ENCODE results near the gene PPM1H.

PPM1H gene

GRCh38 chr12:62792236-62792870 lies 142.6 kb downstream of the PPM1H start:
- no peak for DNase-seq

DNA sequence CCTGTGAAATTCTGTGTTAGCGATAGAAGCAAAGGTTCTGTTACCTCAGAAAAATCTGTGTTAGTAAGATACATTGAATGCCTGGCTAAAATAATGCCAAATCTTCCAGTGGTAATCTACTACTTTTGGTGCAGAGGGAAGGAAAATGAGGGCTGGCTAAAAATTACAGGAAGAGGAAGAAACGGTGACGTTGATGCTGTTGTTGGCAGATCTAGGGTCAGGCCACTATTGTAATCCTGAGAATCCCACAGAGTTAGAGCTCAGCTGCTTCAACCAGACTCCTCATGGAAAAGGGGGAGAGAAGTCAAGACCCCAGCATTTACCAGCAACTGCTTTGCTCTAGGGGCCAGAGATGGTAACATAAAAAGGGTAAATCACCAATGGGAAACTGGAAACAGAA lies 145.1 kb downstream of the PPM1H start:
- no peak for DNase-seq

DNA sequence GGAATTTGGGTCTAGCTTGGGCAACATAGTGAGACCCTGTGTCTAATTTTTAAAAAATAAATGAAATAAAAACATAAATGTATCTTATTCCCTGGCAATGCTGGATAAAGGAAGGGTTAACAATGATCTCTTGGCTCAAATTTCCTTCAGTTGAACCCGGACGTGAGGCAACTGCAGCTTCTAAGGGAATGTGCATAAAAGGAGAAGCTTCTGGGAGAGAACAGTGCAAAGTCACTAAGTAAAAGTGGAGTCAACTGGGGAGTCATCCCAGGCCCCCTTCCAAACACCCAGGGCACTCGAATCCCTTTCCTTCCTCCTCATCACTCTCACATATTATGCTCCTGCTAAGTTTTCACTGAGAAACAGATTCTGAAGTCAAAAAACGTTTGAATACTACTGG lies 147.3 kb downstream of the PPM1H start:
- DNase-seq, result no peak

GRCh38 chr12:62787023-62787422 lies 147.9 kb downstream of the PPM1H start:
- no peak for DNase-seq

DNA sequence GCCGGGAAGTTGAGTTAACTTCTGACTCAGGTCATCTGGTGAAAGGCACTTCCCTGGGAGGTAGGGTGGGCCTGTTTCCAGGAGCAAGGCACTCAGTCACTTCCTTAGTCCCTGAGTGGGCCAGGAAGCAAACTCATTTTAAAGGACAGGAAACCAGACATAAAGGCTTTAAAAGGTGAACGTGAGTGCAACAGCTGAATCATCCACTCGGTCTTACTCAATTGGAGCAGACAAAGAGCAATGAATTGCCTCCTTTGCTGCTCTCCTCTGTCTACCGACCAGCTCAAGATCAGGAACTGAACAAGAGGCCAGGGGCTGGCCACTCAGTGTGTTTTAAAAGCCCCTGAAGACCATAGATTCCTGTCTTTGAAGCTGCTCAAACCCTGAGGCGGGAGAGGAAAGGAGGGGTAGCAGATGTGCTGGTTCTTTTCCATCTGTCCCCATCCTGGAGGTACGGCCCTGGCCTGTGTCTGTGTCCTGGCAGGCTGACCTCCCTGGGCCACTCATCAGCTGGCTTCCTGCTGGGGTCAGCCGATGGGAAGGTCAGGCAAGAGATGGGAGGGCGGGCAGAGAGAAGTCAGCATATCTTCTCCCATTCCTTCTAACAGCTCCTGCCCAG lies 148.9 kb downstream of the PPM1H start:
- DNase-seq, result no peak

DNA sequence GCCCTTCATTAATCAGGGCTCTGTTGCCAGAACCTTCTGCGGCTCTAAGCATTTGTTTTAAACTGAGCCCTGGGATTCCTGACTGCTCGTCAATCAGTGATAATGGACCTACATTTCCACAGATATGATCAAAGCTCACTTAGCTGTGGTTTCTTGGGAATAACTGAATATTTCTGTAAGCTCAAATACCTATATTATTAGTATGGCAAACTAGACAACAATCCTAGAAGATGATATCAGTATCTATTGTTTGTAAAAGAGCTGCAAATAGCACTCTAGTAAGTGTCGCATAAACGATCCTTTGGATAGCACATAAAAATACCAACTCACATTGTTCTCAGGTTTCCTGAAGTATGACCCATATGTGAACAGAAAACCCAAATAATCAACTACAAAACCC lies 150.4 kb downstream of the PPM1H start:
- DNase-seq, result no peak

DNA sequence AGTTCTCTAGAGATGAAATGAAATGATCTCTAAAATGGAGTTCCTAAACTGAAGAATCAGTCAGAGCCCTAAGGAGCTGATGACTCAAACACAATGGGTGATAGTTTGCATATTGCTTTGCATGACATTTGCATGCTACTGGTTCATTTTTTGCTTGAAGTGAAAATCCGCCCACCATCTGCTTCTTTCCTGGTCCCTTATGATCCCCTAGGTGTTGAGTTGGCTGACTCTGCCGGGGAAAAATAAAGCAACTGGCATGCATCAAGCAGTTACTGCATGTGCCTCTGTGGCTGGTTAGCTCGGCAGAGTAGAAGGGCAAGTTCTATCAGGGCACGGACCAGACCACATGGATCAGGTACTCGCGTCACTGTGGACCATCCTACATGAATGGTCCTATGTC lies 151.1 kb downstream of the PPM1H start:
- DNase-seq, result no peak

- DNase-seq, result no peak
Observed at GRCh38 chr12:62781136-62781880, 153.6 kb downstream of the PPM1H start.

- no peak for DNase-seq
Observed at GRCh38 chr12:62779488-62779887, 155.5 kb downstream of the PPM1H start.

GRCh38 chr12:62778187-62778586 lies 156.8 kb downstream of the PPM1H start:
- no peak for DNase-seq

- DNase-seq, result no peak
Observed at GRCh38 chr12:62776997-62777396, 158.0 kb downstream of the PPM1H start.

DNA sequence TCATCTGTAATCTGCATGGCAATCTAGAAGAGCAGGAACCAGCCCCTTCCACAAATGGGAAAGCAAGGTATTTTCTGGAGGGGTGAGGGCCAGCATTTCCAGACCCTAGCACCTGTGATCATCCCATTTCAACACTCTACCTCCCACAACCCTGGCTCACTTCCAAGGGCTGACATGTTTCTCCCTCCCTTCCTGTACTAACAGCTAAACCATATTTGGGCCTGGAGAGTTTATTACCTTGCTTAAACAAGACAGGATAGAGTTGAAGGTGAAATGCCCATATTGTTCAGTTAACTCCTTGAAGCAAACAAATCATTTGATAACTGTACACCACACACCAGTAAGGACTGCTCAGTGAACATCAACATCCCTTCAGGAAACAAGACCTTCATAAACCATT lies 158.4 kb downstream of the PPM1H start:
- no peak for DNase-seq

GRCh38 chr12:62774794-62775193 lies 160.2 kb downstream of the PPM1H start:
- no peak for DNase-seq

DNA sequence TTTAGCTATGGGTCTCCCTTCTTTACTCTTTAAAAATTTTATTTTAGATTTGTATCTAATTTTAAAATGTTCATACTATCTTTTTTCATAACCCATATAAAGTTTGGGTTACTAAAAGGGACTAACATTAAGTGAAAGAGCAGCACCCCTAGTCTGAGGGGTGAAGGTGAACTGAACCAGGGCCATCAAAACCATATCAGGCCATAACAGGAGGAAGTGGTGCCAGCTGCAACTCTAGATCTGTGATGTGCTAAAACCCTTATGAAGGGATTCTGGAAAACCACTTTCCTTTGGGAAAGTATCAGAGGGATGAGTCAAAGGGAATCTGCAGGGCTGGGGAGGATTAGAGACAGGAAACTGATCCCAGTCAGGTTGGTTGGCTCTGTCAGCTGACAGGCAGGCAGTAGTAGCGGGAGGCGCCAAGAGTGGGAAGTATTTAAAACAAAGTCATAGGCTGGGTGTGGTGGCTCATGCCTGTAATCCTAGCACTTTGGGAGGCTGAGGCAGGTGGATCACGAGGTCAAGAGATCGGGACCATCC lies 162.5 kb downstream of the PPM1H start:
- no peak for DNase-seq

DNA sequence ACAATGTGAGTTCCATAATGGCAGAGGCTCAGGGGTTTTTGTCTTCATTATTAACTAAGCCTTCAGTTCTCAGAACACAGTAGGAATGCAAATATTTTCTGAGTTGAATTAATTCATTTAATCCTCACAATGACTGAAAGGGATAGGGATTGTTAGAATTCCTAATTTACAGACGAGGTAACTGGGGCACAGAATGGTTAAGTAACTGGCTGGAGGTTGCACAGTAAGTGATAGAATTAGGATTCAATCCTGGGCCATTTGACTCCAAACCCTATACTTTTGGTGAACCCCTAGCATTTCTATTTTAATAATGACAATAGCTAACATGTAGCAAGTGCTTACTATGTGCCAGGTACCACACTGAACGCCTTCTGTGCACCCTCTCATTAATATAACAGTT lies 163.1 kb downstream of the PPM1H start:
- DNase-seq, result no peak

DNA sequence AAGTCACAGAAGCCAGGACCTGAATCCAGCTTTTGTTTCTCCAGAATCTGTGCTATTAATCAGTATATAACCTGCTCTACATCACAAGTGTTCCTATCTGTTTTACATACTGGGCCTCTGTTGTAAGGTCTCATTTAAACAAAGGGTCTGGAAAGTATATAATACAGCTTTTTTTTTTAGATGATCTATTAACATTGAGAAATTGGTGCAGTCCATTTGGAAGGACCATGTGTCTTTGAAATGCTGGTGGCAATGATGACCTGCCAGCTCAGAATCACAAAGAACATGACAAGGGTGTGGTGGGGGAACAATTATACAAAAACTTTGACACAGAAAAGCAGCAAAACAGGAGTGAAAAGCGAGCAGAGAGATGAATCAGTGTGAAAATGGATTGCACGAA lies 164.6 kb downstream of the PPM1H start:
- no peak for DNase-seq

DNA sequence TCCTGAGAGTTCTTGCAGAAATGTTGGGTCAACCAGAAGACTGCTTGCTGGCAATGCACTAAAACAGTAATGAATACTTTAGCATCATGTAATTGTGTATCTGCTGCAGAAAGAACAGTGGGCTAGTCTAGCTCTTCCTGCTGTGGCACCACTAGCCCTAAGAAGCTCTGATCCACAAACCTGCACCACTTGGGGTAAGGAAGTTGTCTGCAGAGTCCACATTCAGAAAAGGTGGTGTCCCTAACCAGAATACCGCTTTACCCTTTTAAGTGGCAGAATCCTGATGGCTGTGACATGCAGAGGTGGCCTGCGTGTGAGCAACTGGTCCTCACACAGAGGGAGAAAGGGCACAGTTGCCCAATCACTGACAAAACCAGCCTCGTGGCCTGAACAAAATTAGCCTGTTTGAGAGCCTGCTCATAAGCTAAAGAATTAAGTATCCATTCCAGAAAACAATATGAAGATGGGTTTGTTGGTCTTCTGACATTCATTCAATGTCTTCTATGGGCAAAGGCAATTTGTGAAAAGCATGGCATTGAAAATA lies 165.8 kb downstream of the PPM1H start:
- no peak for DNase-seq

- no peak for DNase-seq
Observed at GRCh38 chr12:62767946-62768345, 167.0 kb downstream of the PPM1H start.

DNA sequence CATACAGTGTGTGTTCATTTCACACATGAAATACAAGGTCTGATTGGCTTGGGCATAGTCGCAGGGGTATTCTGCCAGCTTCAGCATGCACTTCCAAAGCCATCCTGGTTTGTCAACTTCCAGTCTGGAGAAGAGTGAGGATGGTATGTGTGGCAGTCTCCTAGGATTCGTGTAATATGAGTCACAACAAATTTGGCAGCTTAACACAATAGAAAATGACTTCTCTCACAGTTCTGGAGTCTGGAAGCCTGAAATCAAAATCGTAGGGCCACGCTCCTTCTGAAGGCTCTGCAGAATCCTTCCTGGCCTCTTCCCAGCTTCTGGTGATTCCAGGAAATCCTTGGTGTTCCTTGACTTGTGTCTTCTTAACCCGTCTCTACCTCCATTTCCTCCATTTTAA lies 167.5 kb downstream of the PPM1H start:
- DNase-seq, result no peak

DNA sequence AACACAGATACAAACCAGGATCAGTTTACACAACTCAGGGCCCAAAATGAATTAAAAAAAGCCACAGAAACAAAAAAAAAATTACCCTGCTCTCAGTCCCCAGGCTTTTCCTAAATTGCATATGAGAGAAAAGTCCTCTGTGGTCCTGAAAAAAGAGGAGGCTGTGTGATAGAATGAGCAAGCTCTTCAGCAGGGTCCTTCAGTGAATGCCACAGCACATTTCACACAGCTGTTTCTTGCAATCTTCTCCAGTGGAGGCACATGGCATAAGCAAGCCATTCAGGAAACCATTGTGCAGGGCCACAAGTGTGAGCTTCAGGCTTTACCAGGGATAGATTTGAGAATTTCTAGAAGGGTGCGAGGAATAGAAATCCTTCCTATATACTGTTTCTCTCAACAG lies 168.5 kb downstream of the PPM1H start:
- no peak for DNase-seq

GRCh38 chr12:62763861-62764645 lies 170.9 kb downstream of the PPM1H start:
- DNase-seq, result no peak

- no peak for DNase-seq
Observed at GRCh38 chr12:62763312-62763711, 171.6 kb downstream of the PPM1H start.

- DNase-seq, result no peak
Observed at GRCh38 chr12:62762645-62763044, 172.3 kb downstream of the PPM1H start.
